ENCODE data around the gene WDR86. TPM values are rescaled to one million over a fixed set of nuclear protein-coding genes. Genes with fewer than 3 reads are reported as not detected.
A peak's percentile ranks its signal among the peaks of the same experiment; 100 is the strongest.

The WDR86 gene
- total RNA-seq, 1 experiment from 2014 or later, result 8.1 TPM

- no peak overlapping the region for H3K27ac ChIP-seq (ENCODE audit: insufficient read length, low read depth, low read length)
Measured at GRCh38 chr7:151410405-151411390, 860 bp upstream of the WDR86 start.

More at GRCh38 chr7:151410405-151411390, 860 bp upstream of the WDR86 start:
- peak overlapping the region; percentile 38 for H3K9ac ChIP-seq (ENCODE audit: extremely low read depth, insufficient read length, low read length)
- peaks cover 5% of the 10 kb centered on the region; the same call in 1 of the 2 replicates for H3K27me3 ChIP-seq (ENCODE audit: insufficient read depth, low read length)
- no peak overlapping the region for H2AK5ac ChIP-seq (ENCODE audit: insufficient read length, low read length)
- Mint-ChIP-seq H3K4me1 (peaks cover 22 to 29% of the 10 kb centered on the region in 2 experiments), H3K4me3 (peak overlapping the region; percentile 77 to 87), H3K9me3 (peaks cover 0 to 3% of the 10 kb centered on the region in 2 experiments; a peak in 1 of 5 replicates), H3K27me3 (ENCODE audit: low read depth) (peaks cover 66% of the 10 kb centered on the region), H3K27ac (peak overlapping the region in 1 of 3 experiments; percentile 35; a peak in 1 of 7 replicates), H3K36me3 (ENCODE audit: insufficient read depth in 1 of 3, low read depth in 3 of 3) (peaks cover 0 to 8% (median 2%) of the 10 kb centered on the region in 3 experiments; a peak in 5 of 7 replicates)
- no peak overlapping the region for H2BK120ac ChIP-seq (ENCODE audit: low read depth, low read length, poor library complexity, severe bottlenecking)
- no peak overlapping the region for H3K56ac ChIP-seq (ENCODE audit: insufficient read length, low read depth, low read length)
- no peak for TF ChIP-seq CTCF (conservative IDR thresholded peaks at IDR 0.05)
- H3K23me2 ChIP-seq (ENCODE audit: insufficient read length, low read depth, low read length, poor library complexity, severe bottlenecking), result peaks cover 25% of the 10 kb centered on the region
- H3K18ac ChIP-seq (ENCODE audit: insufficient read length, low read depth, low read length), result peak overlapping the region; percentile 75
- H3K4me1 ChIP-seq (ENCODE audit: insufficient read depth, low read length), result peaks cover 5% of the 10 kb centered on the region; the same call in 1 of the 2 replicates
- H2AFZ ChIP-seq (ENCODE audit: low read length), result no peak overlapping the region
- DNase-seq, result peak; percentile 68
- peak overlapping the region; percentile 25; the same call in 1 of the 2 replicates for H2BK15ac ChIP-seq (ENCODE audit: low read depth, low read length)
- H3K23ac ChIP-seq (ENCODE audit: insufficient read length, low read depth, low read length), result no peak overlapping the region
- H4K91ac ChIP-seq (ENCODE audit: insufficient read length, low read depth, low read length), result no peak overlapping the region
- no peak overlapping the region for H3T11ph ChIP-seq (ENCODE audit: low read length)
- peak overlapping the region; percentile 59 for H3K4me2 ChIP-seq (ENCODE audit: insufficient read depth, insufficient read length, low read length)
- peak overlapping the region; percentile 66 for H3K14ac ChIP-seq (ENCODE audit: insufficient read depth, low read length)
- H2BK12ac ChIP-seq (ENCODE audit: insufficient read length, low read depth, low read length), result no peak overlapping the region
- H3K9me3 ChIP-seq (ENCODE audit: control insufficient read depth, low read depth, low read length), result no peaks in the 10 kb centered on the region
- H3K4ac ChIP-seq (ENCODE audit: low read depth, low read length), result no peak overlapping the region
- no peaks in the 10 kb centered on the region for H3K79me1 ChIP-seq (ENCODE audit: insufficient read depth, low read depth, low read length, poor library complexity, severe bottlenecking)
- H2BK5ac ChIP-seq (ENCODE audit: insufficient read length, low read length), result no peak overlapping the region
- no peak overlapping the region for H4K5ac ChIP-seq (ENCODE audit: insufficient read length, low read depth, low read length)
- H2BK20ac ChIP-seq (ENCODE audit: low read depth, low read length, poor library complexity, severe bottlenecking), result no peak overlapping the region
- H4K20me1 ChIP-seq (ENCODE audit: control insufficient read depth, insufficient read depth, insufficient read length), result no peaks in the 10 kb centered on the region
- no CpG with 5 or more reads among the region's 55 CpGs for WGBS (ENCODE audit: extremely low coverage, insufficient read length, low lambda C conversion rate)
- no peak overlapping the region for H4K8ac ChIP-seq (replicated peaks; ENCODE audit: insufficient read length, low read depth, low read length)
- no peaks in the 10 kb centered on the region for H3K79me2 ChIP-seq (ENCODE audit: insufficient read depth, low read length)
